Epidermal melanocyte (primary cell): ENCODE data around the gene SH3BP2.

Experiments
- DNase-seq: peaks from one replicate; pipeline ENCODE4 v3.0.0; 2011; ENCODE audit warnings: low spot score; ENCODE audit not compliant: insufficient read length

The SH3BP2 gene

DNA sequence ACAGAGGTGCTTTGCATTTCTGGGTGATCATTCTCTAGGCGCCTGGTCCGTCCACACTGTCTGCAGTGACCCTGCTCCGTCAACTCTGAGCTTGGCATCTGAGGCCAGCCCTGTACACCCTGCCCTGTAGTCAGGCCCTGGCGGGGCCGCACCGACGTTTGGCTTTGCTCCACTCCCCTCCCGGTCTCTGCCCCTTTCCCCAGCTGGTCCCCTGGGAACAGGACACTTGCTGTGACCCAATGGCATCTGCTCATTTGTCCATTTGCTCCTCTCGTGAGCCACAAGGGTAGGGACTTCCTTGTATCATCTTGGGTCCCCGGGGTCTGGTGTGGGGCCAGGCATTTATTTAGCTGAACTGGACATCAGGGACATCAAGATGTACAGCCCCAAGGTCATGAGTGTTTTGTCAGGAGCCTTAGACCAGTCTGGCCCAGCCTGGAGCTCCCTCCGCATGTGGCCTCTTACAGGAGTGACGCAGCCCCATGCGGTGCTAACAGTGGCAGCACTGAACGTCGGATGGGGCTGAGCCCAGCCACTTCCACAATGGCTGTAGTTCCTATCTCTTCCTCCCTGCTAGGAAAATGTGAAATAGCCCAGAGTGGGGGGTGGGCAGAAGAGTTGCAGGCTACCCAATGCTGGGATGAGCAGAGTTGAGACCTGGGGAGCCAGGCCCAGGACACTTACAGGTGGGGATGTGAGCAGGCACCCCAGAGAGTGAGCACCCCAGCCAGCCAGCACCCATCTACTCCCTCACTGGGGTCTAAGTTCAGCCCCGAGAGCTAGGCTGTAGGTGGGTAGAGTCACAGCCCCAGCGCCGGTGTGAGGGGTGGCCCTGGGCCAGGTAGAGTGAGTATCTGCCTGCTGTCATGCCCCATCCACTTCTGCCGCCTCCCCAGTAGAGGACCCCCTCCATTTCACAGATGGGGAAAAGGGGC, 2.0 kb upstream of the SH3BP2 start:
- no peak for DNase-seq

- DNase-seq = no peak
Measured at GRCh38 chr4:2791518-2792395, 1.1 kb upstream of the SH3BP2 start.

DNA sequence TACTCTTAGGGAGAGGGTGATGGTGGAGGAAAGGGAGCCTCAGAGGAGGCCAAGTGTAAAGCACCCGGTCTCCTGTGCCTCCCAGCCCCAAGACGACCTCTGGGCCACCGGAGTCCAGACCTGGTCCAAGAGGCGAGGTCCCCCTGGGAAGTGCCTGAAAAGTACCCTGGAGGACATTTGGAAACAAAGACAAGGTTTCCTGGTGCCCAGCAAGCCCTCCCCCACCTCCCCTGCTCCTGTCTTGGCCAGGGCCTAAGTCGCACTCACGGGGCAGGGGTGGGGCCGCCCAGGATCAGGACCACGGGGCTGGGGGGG, 532 bp upstream of the SH3BP2 start:
- DNase-seq = no peak

DNA sequence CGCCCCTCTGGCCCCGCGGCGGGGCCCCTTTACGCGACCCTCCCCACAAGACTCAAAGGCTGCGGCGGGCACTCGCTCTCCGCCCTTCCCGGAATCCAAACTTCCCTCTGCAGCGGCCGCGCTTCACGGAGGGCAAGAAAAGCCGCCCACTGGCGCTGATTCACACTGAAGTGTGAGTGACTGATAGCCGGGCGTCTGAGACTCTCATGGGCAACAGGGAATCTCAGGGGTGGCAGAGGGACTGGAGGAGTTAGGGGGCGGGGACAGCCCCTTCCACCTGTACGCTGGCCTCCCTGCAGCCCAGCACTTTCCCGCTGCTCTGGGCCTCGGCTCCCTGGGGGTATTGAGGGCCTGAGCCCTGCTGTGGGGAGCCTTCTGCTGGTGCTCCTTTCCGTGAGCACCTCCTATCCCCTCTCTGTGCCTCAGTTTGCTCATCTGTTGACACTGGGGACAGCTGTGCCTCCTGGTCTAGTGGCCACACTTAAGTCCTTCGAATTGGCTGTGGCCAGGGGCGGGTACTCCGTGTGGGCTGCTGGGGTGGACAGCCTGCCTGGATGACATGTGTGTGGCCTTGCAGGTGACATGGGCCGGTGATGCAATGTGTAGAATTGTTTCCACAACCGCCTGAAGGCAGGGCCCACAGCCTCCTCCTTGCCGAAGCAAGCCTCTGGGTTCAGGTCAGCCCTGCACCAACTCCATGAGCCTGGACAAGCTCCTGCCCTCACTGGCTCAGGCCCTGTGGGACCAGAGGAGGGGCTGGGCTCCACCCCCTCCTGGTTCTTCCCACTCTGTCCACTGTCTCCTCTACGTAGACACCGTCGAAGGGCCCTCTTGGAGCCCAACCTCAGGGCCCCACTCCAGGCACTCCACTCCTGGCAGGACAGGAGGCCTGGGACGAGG, 951 bp downstream of the SH3BP2 start:
- no peak for DNase-seq

DNA sequence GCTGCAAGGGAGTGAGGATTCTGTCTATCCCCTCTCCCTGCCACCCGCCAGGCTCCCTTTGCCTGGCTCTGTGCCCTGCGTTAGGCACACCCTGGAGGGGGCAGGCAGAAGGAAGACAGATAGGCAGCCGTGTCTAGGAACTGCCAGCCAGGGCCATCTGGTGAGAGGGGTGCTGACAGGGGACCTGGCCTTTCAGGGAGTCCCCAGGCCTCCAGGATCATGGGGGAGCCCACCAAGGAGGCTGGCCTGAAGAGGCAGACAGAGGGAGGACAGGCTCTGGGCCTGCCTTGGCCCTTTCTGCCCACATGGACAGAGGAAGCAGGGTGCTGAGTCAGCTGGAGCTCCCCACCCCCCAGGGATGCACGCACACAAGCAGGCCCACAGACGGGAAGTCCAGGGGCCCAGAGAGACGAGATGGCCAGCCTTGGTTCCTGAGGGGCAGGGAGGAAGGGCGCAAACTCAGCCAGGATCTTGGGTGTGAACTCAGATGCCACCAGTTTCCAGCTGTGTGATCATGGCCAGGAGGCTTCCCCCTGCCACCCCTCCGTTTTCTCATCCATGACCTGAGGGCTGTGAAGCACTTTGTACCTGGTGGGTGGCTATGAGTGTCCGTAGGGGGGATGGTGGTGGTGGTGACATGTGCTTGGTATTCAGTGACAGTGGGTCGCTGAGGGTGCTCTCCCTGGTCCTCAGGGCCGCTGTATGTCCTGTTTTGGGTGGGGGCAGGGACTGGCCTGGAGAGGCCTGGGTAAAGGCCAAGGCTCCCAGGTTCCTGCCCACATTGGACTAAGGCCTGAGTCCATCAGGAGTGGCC, 1.8 kb downstream of the SH3BP2 start:
- DNase-seq = no peak

- no peak for DNase-seq
Measured at GRCh38 chr4:2795300-2795892, 2.5 kb downstream of the SH3BP2 start.

DNA sequence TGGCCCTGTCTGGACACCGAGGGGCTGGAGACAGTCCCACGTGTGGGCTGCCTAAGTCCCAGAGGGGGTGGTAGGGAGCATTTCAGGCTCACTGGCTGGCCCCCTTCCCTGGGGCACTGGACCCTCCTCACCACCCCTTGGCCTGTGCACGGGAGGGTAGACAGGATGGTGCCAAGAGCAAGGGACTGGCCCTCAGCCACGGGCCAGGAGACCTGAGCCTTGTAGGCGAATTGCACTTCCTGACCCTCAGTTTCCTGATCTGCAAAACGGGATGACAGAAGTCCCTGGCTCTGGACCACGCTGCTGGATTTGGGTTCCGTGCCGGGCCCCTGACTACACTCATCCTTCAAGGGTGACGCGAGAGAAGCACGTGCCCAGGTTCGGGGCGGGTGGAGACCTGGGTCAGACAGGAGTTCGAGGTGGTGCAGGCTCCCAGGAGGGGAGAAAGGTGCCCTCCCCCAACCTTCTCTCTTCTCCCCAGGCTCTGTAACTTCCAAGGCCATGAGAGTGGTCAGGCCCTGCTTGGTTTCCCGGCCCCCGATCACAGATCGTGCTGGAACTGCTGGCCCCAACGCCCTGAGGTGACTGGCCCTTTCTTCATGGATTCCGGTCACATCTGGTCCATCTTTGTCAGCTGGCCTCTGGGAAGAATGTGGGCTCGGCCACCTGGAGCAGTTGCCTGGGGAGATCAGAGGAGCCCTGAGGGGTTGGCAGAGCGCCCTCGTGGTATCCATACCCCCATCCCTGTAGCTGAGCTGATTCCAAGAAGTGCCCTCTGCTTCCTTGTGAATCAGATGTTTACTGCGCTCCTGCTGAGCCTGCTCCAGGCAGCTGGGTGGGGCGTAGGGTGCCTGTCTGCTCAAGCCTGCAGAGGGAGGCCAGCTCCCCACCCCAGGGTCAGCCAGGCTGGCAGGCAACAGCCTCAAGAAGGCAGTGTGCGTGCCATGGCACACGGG, 3.3 kb downstream of the SH3BP2 start:
- DNase-seq = no peak

- no peak for DNase-seq
Measured at GRCh38 chr4:2796849-2797544, 4.1 kb downstream of the SH3BP2 start.

DNA sequence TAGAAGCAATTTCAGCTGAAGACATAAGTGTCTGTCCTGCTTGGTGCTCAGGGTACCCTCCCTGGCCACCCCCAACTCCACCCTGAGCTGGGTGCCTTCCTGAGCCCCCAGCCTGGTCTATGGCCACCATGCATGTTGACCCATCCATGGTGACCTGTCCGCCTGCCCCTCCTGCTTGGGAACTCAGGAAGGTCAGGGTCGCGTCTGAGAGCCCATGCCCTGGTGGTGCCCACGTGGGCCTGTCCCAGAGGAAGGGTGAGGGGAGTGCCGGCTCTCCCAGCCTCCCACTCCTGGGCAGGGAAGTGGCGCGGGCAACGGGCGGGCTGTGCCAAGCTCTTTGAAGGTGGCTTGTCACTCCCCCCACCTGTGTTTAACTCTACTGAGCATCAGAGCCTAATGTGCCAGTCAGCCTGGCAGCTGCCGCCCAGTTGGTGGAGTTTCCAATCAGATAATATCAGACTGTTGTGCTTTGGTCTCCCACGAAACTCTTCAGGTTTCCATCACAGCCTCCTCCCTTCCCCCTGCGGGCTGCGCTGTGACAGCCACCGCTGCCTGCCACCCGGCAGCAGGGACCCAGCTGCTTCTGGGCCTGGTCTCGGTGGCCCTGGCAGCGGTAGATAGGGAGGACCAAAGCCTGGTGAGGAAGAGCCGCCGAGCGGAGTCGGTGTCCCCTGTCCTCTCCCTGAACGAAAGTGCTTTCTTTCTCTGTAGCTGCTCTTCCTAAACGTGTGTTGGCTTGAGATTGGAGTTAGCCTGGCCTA, 4.8 kb downstream of the SH3BP2 start:
- no peak for DNase-seq

- DNase-seq = no peak
Measured at GRCh38 chr4:2798399-2799223, 5.7 kb downstream of the SH3BP2 start.

DNA sequence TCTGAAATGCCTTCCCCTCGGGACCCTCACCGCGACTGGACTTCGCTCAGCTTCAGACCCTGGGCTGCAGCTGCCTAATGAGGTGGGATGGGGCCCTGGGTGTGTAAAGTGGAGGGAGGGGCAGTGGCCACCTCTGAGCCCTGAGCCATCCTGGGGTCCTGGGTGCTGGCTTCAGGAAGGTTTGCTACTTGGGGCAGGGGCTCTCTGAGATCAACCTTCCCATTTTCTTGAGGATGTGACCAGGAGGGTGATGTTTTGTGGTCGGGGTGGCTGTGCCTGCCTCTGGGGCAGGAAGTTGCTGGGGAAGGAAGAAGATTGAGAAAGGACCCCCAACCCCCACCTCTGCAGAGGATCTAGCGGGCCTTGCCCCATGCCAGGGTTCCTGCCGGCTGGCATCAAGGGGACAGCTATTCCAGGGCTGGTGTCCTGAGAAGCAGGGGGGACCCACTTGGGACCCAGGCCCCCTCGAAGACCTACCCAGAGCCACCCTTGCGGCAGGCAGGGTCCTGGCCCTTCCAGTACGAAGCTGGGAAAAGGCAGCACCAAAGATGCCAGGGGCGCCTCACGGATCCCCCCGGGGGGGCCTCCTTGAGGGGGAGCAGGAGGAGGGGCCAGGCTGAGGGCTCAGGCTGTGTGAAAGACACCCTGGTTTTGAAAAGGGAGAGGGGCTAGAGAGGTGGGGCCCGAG, 6.5 kb downstream of the SH3BP2 start:
- no peak for DNase-seq

DNA sequence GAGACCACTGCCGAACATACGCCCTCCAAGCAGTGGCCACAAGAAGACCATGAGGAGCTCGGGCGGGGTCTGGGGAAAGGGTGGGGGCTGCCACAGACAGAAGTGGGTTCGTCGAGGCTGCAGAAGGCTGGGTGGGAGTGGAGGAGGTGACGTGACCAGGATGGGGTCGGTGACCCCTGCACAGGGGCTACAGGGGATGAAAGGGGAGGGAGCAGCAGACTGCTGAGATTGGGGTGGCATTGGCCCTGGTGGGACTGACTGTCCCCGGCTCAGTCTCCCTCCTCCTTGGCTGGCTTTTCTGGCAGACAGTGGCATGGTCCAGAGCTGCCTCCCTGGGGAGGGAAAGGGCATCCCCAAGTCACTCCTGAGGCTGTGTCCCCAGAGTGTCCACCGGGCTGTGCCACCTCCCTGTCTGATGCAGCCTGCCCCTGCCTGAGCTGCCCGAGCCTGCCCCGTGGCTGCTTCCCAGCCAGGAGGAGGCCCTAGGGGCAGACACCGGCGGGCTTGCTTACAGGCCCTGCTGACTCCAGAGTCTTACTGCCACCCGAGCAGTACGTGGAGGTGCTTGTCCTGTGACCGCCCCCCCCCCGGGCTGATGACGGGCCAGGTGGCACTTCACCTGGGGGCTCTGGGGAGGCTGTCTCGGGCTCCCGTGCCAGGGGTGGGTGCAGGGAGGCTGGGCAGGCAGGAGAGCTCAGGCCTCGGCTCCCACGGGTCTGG, 7.2 kb downstream of the SH3BP2 start:
- no peak for DNase-seq

GRCh38 chr4:2800691-2801596, 8.1 kb downstream of the SH3BP2 start:
- no peak for DNase-seq
